Karpas-422 (cell line): ENCODE data around the gene CFHR2. TPM values are rescaled to one million over a fixed set of nuclear protein-coding genes. Genes with fewer than 3 reads are reported as not detected.
"Not testable (repeated sequence)": the region's sequence is repeated elsewhere in the genome, so short reads cannot be mapped to it uniquely, and the experiment has no call there.

ENCODE experiments used
- DNase-seq: peaks from one replicate; pipeline ENCODE4 v3.0.0-alpha.2; 2015
- H2AFZ ChIP-seq: fragments of 200-600 bp; sonication (generic); 2 replicates; pipeline ENCODE4 v1.6.1; 2014; ENCODE audit warnings: antibody characterized with exemption, low read length, mixed read lengths
- H3K27ac ChIP-seq: fragments of 200-600 bp; sonication (generic); 2 replicates; pipeline ENCODE4 v1.5.1; 2014; ENCODE audit warnings: mild to moderate bottlenecking, low read length, moderate library complexity
- H3K27me3 ChIP-seq: fragments of 200-600 bp; sonication (generic); 2 replicates; pipeline ENCODE4 v1.6.1; 2014; ENCODE audit warnings: low read length, mixed read lengths
- H3K36me3 ChIP-seq: fragments of 200-600 bp; sonication (generic); 2 replicates; pipeline ENCODE4 v1.6.1; 2014; ENCODE audit warnings: low read length, mixed read lengths; ENCODE audit not compliant: insufficient read depth
- H3K4me1 ChIP-seq: fragments of 200-600 bp; sonication (generic); 2 replicates; pipeline ENCODE4 v1.6.1; 2014; ENCODE audit warnings: mild to moderate bottlenecking, low read length, mixed read lengths
- H3K4me2 ChIP-seq: fragments of 200-600 bp; sonication (generic); 2 replicates; pipeline ENCODE4 v1.6.1; 2014; ENCODE audit warnings: low read length, low read depth, mild to moderate bottlenecking; ENCODE audit not compliant: poor library complexity, severe bottlenecking
- H3K4me3 ChIP-seq: fragments of 200-600 bp; sonication (generic); 2 replicates; pipeline ENCODE4 v1.5.1; 2014; ENCODE audit warnings: mild to moderate bottlenecking, antibody characterized with exemption, low read length, mixed read lengths
- H3K79me2 ChIP-seq: fragments of 200-600 bp; sonication (generic); 2 replicates; pipeline ENCODE4 v1.6.1; 2014; ENCODE audit warnings: mild to moderate bottlenecking, low read length, mixed read lengths
- H3K9ac ChIP-seq: fragments of 200-600 bp; sonication (generic); 2 replicates; pipeline ENCODE4 v1.6.0; 2014; ENCODE audit warnings: low read length
- H3K9me2 ChIP-seq: fragments of 200-600 bp; sonication (generic), shearing (Covaris generic); replicated peaks from 2 replicates; pipeline ENCODE4 v1.6.0; 2014; ENCODE audit warnings: mild to moderate bottlenecking, low read length, moderate library complexity; ENCODE audit not compliant: insufficient read depth
- H3K9me3 ChIP-seq: fragments of 300-700, 200-600 bp; sonication (generic); 2 replicates; pipeline ENCODE4 v1.6.1; 2014; ENCODE audit warnings: low read length, mixed read lengths
- H4K20me1 ChIP-seq: fragments of 200-600 bp; sonication (generic); 2 replicates; pipeline ENCODE4 v1.6.1; 2014; ENCODE audit warnings: mild to moderate bottlenecking, antibody characterized with exemption, low read length, low read depth; ENCODE audit not compliant: insufficient read depth
- total RNA-seq: library from RNA; depleted of rRNA; stranded (reverse); fragments of >200 nt; shearing (Covaris generic); gene quantifications from 2 replicates; pipeline ENCODE4 v1.2.3, GENCODE V29; 2014; ENCODE audit warnings: low replicate concordance; rRNA removed

CFHR2 gene
- not detected in 2 replicates for total RNA-seq

GRCh38 chr1:196943568-196943967 is at the start of gene CFHR2:
CFHR2 (plus strand) TSS chr1:196943738; CDS start chr1:196943881, 143 bp downstream.
- H3K4me3 ChIP-seq, H4K20me1 ChIP-seq, H3K27ac ChIP-seq, H3K4me1 ChIP-seq, H3K4me2 ChIP-seq, H3K9me3 ChIP-seq, H3K27me3 ChIP-seq, H2AFZ ChIP-seq, H3K9ac ChIP-seq, H3K79me2 ChIP-seq, DNase-seq, H3K36me3 ChIP-seq, H3K9me2 ChIP-seq: not testable (repeated sequence)

DNA sequence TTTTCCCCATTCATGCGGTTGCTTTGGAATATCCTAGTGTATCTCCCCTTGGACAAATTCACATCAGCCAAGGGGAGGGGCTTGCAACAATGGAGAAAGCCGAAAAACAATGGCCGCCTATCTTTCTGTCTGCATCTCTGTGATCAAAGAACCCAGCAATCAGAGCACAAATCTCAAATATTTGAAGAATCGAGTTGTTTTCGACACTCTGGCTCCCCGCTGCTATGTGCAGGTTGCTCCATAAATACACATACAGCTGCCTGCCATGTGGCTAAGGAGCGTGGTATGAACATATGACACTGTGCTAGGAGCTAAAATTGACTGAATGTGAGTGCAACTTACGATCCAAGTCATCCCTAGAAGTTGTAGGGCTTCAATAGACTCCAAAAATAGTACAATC is 47.2 kb upstream of the CFHR2 start:
- no peak for DNase-seq
- no peak overlapping the region for H3K4me2 ChIP-seq
- H2AFZ ChIP-seq: no peak overlapping the region
- no peaks in the 10 kb centered on the region for H3K9me2 ChIP-seq
- H3K36me3 ChIP-seq: no peaks in the 10 kb centered on the region
- no peaks in the 10 kb centered on the region for H3K27me3 ChIP-seq
- H3K9me3 ChIP-seq: no peaks in the 10 kb centered on the region
- H3K27ac ChIP-seq: no peak overlapping the region
- no peaks in the 10 kb centered on the region for H4K20me1 ChIP-seq
- H3K4me1 ChIP-seq: no peaks in the 10 kb centered on the region
- H3K4me3 ChIP-seq: no peak overlapping the region
- H3K9ac ChIP-seq: no peak overlapping the region
- H3K79me2 ChIP-seq: no peaks in the 10 kb centered on the region

DNA sequence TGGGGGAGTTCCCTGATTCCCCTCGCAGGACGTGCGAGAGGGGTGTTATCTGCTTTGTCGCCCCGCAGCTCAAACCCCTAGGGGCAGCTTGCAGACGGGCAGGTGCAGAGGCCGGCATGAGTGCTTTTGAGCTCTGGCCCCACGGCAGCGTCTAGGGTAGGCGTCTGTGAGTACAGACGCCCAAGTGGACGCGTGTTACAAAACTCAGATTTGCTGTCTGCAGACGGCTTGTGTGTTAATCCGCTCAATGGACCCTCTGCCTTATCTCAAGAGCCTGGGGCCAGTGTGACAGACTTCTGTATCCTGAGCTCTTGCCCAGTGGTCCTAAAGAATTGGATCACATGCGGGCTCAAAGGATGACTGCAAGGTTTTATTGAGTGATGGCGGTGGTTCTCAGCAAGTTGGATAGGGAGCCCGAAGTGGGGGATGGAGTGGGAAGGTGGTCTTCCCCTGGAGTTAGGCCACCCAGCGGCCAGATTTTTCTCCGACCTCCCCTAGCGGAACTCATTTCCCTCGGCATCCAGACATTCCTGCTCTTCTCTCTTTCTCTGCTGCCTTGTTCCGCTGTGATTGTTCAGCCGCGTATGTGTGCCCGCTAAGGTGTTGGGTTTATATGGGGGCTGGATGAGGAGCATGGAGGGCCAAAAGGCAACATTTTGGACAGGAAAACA is 46.2 kb upstream of the CFHR2 start:
- no peaks in the 10 kb centered on the region for H3K9me3 ChIP-seq
- H3K9me2 ChIP-seq: no peaks in the 10 kb centered on the region
- H3K4me1 ChIP-seq: no peaks in the 10 kb centered on the region
- H3K4me3 ChIP-seq: no peak overlapping the region
- H2AFZ ChIP-seq: no peak overlapping the region
- no peak for DNase-seq
- H3K27ac ChIP-seq: no peak overlapping the region
- no peaks in the 10 kb centered on the region for H3K36me3 ChIP-seq
- H3K4me2 ChIP-seq: no peak overlapping the region
- no peak overlapping the region for H3K9ac ChIP-seq
- no peaks in the 10 kb centered on the region for H3K79me2 ChIP-seq
- no peaks in the 10 kb centered on the region for H4K20me1 ChIP-seq
- no peaks in the 10 kb centered on the region for H3K27me3 ChIP-seq

- Histone ChIP-seq H3K27me3 (no peaks in the 10 kb centered on the region), H2AFZ (no peak overlapping the region), H4K20me1 (no peaks in the 10 kb centered on the region), H3K36me3 (no peaks in the 10 kb centered on the region), H3K4me3 (no peak overlapping the region), H3K4me1 (no peaks in the 10 kb centered on the region), H3K79me2 (no peaks in the 10 kb centered on the region), H3K9ac (no peak overlapping the region), H3K4me2 (no peak overlapping the region), H3K27ac (no peak overlapping the region), H3K9me2 (no peaks in the 10 kb centered on the region), H3K9me3 (no peaks in the 10 kb centered on the region)
- DNase-seq: no peak
Measured at GRCh38 chr1:196902344-196902743, 41.2 kb upstream of the CFHR2 start.

DNA sequence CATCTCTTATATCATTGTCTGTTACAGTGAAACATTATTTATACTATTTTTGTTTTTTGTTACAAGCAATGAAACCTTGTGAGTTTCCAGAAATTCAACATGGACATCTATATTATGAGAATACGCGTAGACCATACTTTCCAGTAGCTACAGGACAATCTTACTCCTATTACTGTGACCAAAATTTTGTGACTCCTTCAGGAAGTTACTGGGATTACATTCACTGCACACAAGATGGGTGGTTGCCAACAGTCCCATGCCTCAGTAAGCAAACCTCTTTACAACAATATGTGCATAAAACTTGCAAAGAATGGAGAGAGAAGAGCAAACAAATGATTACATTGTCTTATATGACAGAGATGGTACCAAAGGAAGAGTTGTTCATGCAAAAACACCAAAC is 33.3 kb upstream of the CFHR2 start:
- no peaks in the 10 kb centered on the region for H3K36me3 ChIP-seq
- no peaks in the 10 kb centered on the region for H3K9me2 ChIP-seq
- H3K4me3 ChIP-seq: no peak overlapping the region
- H3K27ac ChIP-seq: no peak overlapping the region
- H4K20me1 ChIP-seq: no peaks in the 10 kb centered on the region
- no peak overlapping the region for H2AFZ ChIP-seq
- no peaks in the 10 kb centered on the region for H3K4me1 ChIP-seq
- H3K27me3 ChIP-seq: no peaks in the 10 kb centered on the region
- H3K79me2 ChIP-seq: no peaks in the 10 kb centered on the region
- H3K4me2 ChIP-seq: no peak overlapping the region
- no peak for DNase-seq
- no peak overlapping the region for H3K9ac ChIP-seq
- no peaks in the 10 kb centered on the region for H3K9me3 ChIP-seq

- H3K9ac ChIP-seq, H3K4me1 ChIP-seq, H2AFZ ChIP-seq, H3K79me2 ChIP-seq, H3K9me2 ChIP-seq, H4K20me1 ChIP-seq, H3K9me3 ChIP-seq, H3K27me3 ChIP-seq, DNase-seq, H3K36me3 ChIP-seq, H3K27ac ChIP-seq, H3K4me2 ChIP-seq, H3K4me3 ChIP-seq: not testable (repeated sequence)
Measured at GRCh38 chr1:196912283-196912682, 31.3 kb upstream of the CFHR2 start.

GRCh38 chr1:196926839-196927238 is 16.7 kb upstream of the CFHR2 start:
- not testable (repeated sequence) for H3K27ac ChIP-seq, H3K79me2 ChIP-seq, H3K4me1 ChIP-seq, H3K9me2 ChIP-seq, DNase-seq, H3K36me3 ChIP-seq, H4K20me1 ChIP-seq, H2AFZ ChIP-seq, H3K4me3 ChIP-seq, H3K27me3 ChIP-seq, H3K4me2 ChIP-seq, H3K9me3 ChIP-seq, H3K9ac ChIP-seq

DNA sequence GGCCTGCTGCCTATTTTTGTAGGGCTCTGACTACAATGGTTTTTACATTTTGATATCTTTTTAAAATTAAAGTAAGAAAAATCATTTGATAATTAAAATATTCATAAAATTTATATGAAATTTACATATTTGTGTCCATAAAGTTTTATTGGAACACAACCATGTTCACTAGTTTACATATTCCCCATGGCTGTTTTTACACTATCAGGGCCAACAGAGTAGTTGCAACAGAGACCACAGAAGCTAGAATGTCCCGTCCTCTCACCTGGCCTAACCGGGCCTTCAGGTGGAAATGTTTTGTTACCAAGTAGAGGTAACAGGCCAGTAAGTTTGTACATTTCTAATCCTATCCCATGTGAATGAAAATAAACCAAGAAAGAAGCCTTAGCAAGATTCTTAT is 10.7 kb upstream of the CFHR2 start:
- not testable (repeated sequence) for H3K9me3 ChIP-seq, H3K4me1 ChIP-seq, H3K36me3 ChIP-seq, H3K9ac ChIP-seq, H3K4me2 ChIP-seq, H2AFZ ChIP-seq, H3K9me2 ChIP-seq, H4K20me1 ChIP-seq, H3K27me3 ChIP-seq, H3K79me2 ChIP-seq, H3K4me3 ChIP-seq, DNase-seq, H3K27ac ChIP-seq
